ENCODE results near the gene SUGP1. TPM values are rescaled to one million over a fixed set of nuclear protein-coding genes. Genes with fewer than 3 reads are reported as not detected.
A peak's percentile ranks its signal among the peaks of the same experiment; 100 is the strongest.

Gene SUGP1
- total RNA-seq, 4 donors from 2014 or later = 31.1 to 118 (median 66.5) TPM

DNA sequence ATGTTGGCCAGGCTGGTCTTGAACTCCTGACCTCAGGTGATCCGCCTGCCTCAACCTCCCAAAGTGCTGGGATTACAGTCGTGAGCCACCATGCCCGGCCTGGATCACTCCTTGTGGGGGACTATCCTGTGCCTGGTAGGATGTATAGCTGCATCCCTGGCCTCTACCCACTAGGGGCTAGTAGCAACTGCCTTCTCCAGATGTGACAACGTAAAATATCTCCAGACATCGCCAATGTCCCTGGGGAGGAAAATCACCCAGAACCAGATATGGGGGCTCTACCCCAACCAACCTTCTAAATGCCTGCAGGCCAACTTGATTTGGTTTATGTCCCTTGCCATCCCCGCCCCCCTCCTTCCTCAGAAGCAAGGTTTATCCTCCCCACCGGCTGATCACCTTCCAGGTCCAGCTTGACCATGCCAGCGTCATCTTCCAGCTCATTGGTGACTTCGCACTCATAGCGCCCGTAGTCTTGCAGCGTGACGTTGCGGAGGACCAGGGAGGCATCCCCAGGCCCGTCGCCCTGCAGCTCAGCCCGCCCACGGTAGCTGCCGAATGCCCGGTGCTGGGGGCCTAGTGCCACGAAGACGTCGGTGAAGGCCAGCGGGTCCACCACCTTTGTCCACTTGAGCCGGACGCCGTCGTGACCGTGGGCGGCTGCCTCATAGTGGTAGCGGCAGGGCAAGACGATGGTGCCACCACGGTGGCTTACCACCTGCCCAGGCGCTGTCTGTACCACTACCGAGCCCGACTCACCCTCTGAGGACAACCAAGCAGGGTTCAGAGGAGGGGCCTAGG is 59.7 kb downstream of the SUGP1 start:
- DNase-seq = no peak
- 68 to 78% methylated on average over 9 to 32 of the region's 36 CpGs for WGBS, 2 donors (ENCODE audit: low coverage in 1 of 2)
- Histone ChIP-seq H3K9me3 (no peaks in the 10 kb centered on the region), H3K4me1 (peaks cover 0 to 7% (median 0%) of the 10 kb centered on the region in 4 donors), H3K36me3 (no peaks in the 10 kb centered on the region), H3K4me3 (peak overlapping the region in 1 of 4 donors; percentile 33), H3K27me3 (peaks cover 54% of the 10 kb centered on the region), H3K27ac (no peak overlapping the region)
- TF ChIP-seq POLR2A (IDR thresholded peaks at IDR 0.05) = no peak
- TF ChIP-seq POLR2AphosphoS5 (IDR thresholded peaks at IDR 0.05) = no peak
- TF ChIP-seq, protein P1, sequence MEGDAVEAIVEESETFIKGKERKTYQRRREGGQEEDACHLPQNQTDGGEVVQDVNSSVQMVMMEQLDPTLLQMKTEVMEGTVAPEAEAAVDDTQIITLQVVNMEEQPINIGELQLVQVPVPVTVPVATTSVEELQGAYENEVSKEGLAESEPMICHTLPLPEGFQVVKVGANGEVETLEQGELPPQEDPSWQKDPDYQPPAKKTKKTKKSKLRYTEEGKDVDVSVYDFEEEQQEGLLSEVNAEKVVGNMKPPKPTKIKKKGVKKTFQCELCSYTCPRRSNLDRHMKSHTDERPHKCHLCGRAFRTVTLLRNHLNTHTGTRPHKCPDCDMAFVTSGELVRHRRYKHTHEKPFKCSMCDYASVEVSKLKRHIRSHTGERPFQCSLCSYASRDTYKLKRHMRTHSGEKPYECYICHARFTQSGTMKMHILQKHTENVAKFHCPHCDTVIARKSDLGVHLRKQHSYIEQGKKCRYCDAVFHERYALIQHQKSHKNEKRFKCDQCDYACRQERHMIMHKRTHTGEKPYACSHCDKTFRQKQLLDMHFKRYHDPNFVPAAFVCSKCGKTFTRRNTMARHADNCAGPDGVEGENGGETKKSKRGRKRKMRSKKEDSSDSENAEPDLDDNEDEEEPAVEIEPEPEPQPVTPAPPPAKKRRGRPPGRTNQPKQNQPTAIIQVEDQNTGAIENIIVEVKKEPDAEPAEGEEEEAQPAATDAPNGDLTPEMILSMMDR (IDR thresholded peaks at IDR 0.05) = no peak
- TF ChIP-seq EP300 (IDR thresholded peaks at IDR 0.05; ENCODE audit: low read depth) = no peak
- intact Hi-C loops (cut with DNase I; ENCODE audit: low total_unique reads) (no loop called here), in situ Hi-C loops (cut with MboI; ENCODE audit: low pct_ligation_motif_present in 1 of 4, low pct_unique_long_range_greater_than_20kb in 1 of 4, low sequenced_read_pairs in 3 of 4) (no loop called here)

- 60 to 63% methylated on average over 2 of the region's 2 CpGs for WGBS, 2 donors (ENCODE audit: low coverage in 1 of 2)
- H3K27ac ChIP-seq = no peak overlapping the region
- H3K9me3 ChIP-seq = no peaks in the 10 kb centered on the region
- H3K36me3 ChIP-seq = no peaks in the 10 kb centered on the region
- in situ Hi-C loops (cut with MboI; ENCODE audit: low pct_ligation_motif_present in 1 of 4, low pct_unique_long_range_greater_than_20kb in 1 of 4, low sequenced_read_pairs in 3 of 4) = no loop called here
- TF ChIP-seq EP300 (IDR thresholded peaks at IDR 0.05; ENCODE audit: low read depth) = no peak
- TF ChIP-seq, protein P1 (IDR thresholded peaks at IDR 0.05) = no peak
- no peak for TF ChIP-seq POLR2AphosphoS5 (IDR thresholded peaks at IDR 0.05)
- TF ChIP-seq POLR2A (IDR thresholded peaks at IDR 0.05) = no peak
- no peak overlapping the region for H3K4me3 ChIP-seq
- intact Hi-C loops (cut with DNase I; ENCODE audit: low total_unique reads) = no loop called here
- DNase-seq = no peak
- peaks cover 57% of the 10 kb centered on the region for H3K27me3 ChIP-seq
- H3K4me1 ChIP-seq = peaks cover 0 to 7% (median 0%) of the 10 kb centered on the region in 4 donors
Measured at GRCh38 chr19:19259741-19260140, 60.6 kb downstream of the SUGP1 start.

- H3K27ac ChIP-seq = no peak overlapping the region
- no peaks in the 10 kb centered on the region for H3K36me3 ChIP-seq
- no peak overlapping the region for H3K4me3 ChIP-seq
- no peaks in the 10 kb centered on the region for H3K9me3 ChIP-seq
- peaks cover 0 to 7% (median 0%) of the 10 kb centered on the region in 4 donors for H3K4me1 ChIP-seq
- in situ Hi-C loops (cut with MboI; ENCODE audit: low pct_ligation_motif_present in 1 of 4, low pct_unique_long_range_greater_than_20kb in 1 of 4, low sequenced_read_pairs in 3 of 4) = no loop called here
- no peak for DNase-seq
- intact Hi-C loops (cut with DNase I; ENCODE audit: low total_unique reads) = no loop called here
- peaks cover 56% of the 10 kb centered on the region for H3K27me3 ChIP-seq
- no peak for TF ChIP-seq POLR2AphosphoS5 (IDR thresholded peaks at IDR 0.05)
- TF ChIP-seq, protein P1 (IDR thresholded peaks at IDR 0.05) = no peak
- TF ChIP-seq POLR2A (IDR thresholded peaks at IDR 0.05) = no peak
- no peak for TF ChIP-seq EP300 (IDR thresholded peaks at IDR 0.05; ENCODE audit: low read depth)
- WGBS, 2 donors (ENCODE audit: low coverage in 1 of 2) = 86 to 100% methylated on average over 5 to 27 of the region's 41 CpGs
Measured at GRCh38 chr19:19258589-19259338, 61.5 kb downstream of the SUGP1 start.

DNA sequence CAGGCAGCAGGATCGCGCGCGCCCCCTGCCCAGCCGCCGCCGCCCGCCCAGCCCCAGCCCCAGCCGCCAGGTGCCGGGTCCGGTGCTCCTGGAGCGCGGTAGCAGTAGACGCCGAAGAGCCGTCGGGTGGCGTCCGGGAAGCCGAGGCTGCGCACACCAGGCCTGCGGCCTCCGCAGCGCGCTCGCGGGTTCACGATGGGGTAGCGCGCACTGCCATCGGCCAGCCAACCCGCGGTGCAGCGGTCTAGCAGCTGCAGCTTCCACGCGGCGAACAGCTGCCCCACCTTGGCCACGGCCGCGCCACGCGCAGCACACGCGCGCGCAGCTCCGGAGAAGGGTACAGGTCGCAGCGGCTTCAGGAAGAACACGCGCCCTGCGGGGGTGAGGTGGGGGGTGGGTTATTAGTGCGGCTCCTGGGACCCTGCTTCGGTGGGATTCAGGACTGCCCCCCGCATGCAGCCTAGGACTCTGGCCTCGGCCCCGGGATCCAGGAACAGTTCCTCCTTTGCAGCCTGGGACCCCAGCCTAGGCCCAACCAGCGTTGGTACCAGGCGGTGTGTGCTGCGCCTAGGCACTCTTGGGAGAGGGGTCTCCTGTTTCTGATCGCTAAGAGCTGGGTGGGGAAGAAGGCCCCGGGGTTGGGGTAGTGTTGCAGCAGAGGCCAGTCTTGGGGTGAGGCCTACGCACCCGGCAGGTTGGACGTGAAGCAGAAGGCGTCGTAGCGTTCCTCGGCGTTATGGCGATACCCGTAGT is 62.3 kb downstream of the SUGP1 start:
- in situ Hi-C loops (cut with MboI; ENCODE audit: low pct_ligation_motif_present in 1 of 4, low pct_unique_long_range_greater_than_20kb in 1 of 4, low sequenced_read_pairs in 3 of 4) = no loop called here
- no peaks in the 10 kb centered on the region for H3K9me3 ChIP-seq
- no peak overlapping the region for H3K4me3 ChIP-seq
- peaks cover 0 to 7% (median 0%) of the 10 kb centered on the region in 4 donors for H3K4me1 ChIP-seq
- TF ChIP-seq, protein P1 (IDR thresholded peaks at IDR 0.05) = no peak
- TF ChIP-seq EP300 (IDR thresholded peaks at IDR 0.05; ENCODE audit: low read depth) (no peak), POLR2A (IDR thresholded peaks at IDR 0.05) (no peak), POLR2AphosphoS5 (IDR thresholded peaks at IDR 0.05) (no peak)
- intact Hi-C loops (cut with DNase I; ENCODE audit: low total_unique reads) = no loop called here
- no peaks in the 10 kb centered on the region for H3K36me3 ChIP-seq
- no peak overlapping the region for H3K27ac ChIP-seq
- no peak for DNase-seq
- peaks cover 56% of the 10 kb centered on the region for H3K27me3 ChIP-seq
- WGBS, 2 donors (ENCODE audit: low coverage in 1 of 2) = 93% methylated on average over 64 of the region's 72 CpGs; no CpG with 5 or more reads in 1 of the 2 donors

Measured in transverse colon (tissue), 4 donors.